Fibroblast of mammary gland (primary cell): ENCODE data around the gene NR1D1.

Experiments used
- DNase-seq: peaks from one replicate; pipeline ENCODE4 v3.0.0-alpha.2; 2010; ENCODE audit warnings: low read depth
- H3K4me3 ChIP-seq: 2 replicates; pipeline ENCODE4 v1.5.1; 2011; ENCODE audit warnings: low read depth, mild to moderate bottlenecking, low read length, moderate library complexity; ENCODE audit not compliant: control insufficient read depth
- CTCF ChIP-seq: conservative IDR thresholded peaks from 2 replicates; pipeline ENCODE4 v1.5.1; 2011; ENCODE audit warnings: low read depth, low read length, inconsistent platforms; ENCODE audit not compliant: control insufficient read depth, insufficient read depth

The NR1D1 gene

GRCh38 chr17:40111221-40112128, 11.1 kb upstream of the NR1D1 start:
- peak overlapping the region; percentile 26 for H3K4me3 ChIP-seq
- DNase-seq, result peak; percentile 99
- peak; percentile 75 for TF ChIP-seq CTCF

DNA sequence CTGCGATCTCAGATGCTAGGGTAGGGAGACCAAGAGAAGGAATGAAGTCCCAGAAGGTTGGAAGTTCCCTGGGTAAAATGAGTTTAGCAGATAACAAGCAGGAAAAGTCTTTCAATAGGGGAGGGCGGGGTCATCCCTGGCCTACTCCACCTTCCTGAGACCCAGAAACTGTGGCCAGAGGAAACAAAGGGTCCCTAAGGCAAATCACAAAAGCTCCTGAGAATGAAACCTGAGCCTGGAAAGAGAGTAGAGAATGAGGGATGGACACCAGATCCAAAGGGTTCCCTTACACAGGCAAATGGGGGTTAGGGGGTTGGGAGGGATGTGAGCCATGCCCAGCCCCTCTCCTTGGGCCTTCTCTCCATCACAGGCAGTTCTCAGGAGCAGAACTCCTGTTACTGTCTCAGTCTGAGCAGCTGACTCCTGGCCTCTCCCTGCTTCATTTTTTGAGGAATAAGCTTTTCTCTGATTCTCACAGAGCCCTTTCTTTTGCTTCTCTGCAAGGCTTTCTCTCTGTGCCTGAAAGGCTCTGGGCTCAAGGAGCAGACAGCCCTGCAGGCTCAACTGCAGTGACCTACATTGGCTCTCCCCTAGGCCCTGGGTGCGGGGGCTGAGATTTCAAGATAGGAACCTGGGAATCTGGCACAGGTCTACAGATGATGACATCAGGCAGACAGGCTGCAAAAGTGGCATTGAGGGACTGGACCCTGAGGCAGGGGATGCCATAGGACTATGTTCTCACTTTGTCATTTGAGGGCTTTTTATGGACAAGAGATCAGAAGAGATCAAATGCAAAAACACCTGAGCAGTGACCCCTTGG, 9.8 kb upstream of the NR1D1 start:
- no peak overlapping the region for H3K4me3 ChIP-seq
- no peak for TF ChIP-seq CTCF
- no peak for DNase-seq

GRCh38 chr17:40108970-40109824, 8.8 kb upstream of the NR1D1 start:
- DNase-seq, result peak; percentile 38
- no peak overlapping the region for H3K4me3 ChIP-seq
- peak; percentile 35 for TF ChIP-seq CTCF

DNA sequence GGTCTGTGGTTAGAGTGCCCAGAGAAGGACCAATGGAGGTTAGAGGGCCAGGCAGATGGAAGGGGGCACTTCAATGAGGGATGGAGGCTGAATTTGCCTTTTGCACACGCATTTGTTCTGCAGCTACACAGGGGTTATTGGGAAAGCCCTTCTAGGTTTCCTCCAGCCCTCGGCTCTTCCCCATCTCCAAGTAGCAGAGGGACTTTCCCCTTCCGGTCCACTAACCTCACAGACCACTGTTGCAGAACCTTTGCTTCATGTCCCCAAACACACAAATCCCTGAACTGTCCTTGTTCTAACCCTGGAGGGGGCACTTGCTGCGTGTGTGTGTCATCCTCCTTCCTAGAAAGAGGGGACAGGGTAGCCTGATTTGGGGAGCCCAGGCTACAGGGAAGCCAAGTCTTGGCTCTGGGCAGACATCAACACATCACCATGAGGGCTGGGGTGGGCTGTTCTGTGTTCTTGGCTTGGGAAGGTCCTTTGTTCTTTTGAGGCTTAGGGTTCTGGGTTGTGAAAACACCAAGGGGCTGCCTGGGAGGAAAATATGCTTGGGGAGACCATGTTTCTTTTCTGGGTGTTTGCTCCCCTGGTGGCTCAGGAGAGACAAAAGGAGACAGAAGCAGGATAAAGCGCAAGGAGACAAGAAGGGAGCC, 7.3 kb upstream of the NR1D1 start:
- DNase-seq, result peak; percentile 43
- no peak for TF ChIP-seq CTCF
- H3K4me3 ChIP-seq, result no peak overlapping the region

GRCh38 chr17:40106760-40107521, 6.6 kb upstream of the NR1D1 start:
- no peak overlapping the region for H3K4me3 ChIP-seq
- no peak for DNase-seq
- no peak for TF ChIP-seq CTCF
